HCEC 1CT (cell line): Measurements from ENCODE around the gene ARID2.

ENCODE experiments used
- DNase-seq: peaks from one replicate; pipeline ENCODE4 v3.0.0-alpha.2; 2017

Gene ARID2

DNA sequence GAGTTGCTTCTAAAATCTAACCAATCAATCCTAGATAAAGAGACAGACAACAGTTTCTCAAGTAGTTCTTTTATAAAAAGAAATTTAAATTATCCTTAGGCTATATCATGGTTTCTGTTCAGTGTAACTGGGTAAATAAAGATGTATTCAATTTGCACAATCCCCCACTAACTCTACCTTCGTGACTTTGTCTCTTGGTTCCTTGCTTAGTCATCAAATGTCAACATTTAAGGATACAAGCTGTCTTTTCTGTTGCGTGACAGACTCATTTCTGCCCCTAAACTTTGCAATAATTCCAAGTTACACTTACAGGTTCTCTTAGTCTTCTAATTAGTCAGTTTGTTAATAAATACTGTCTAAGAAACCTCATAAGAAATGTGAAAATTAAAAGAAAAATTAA, 210.3 kb downstream of the ARID2 start:
- DNase-seq = no peak

DNA sequence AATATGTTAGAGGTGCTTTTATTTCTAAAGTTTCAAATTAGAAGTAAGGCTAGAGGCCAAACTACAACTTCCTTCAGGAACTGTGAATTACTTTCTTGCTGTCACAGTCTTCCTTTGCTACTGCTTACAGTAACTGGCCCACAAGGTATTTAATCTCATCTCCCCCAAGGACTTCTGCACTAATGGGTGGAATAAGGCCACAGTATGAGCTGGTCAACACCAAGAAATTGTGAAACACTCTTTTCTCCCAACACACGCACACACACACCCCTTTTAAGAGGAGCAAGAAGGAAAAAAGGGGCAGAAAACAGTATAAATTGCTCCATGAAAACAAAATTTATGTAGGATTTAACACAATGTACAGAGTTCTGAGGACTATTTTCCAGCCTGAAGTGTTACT, 215.3 kb downstream of the ARID2 start:
- DNase-seq = no peak

DNA sequence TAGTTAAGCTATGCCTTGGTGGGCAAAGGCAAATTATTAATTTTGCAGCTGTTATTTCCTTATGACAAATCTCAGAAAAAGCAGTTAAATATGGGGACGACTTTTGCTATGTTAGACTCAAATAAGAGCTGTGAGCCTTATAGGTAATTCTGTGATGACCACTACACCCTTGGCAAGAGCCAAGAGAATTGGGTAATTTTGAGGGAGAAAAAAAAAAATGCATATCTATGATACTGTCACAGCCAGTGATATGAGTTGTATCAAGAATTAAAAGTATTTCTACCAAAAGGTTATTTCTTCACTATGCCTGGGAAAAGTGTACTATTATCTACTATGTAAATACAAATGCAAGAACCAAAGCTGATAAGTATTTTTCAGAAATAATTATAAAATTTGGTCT, 216.9 kb downstream of the ARID2 start:
- no peak for DNase-seq

DNA sequence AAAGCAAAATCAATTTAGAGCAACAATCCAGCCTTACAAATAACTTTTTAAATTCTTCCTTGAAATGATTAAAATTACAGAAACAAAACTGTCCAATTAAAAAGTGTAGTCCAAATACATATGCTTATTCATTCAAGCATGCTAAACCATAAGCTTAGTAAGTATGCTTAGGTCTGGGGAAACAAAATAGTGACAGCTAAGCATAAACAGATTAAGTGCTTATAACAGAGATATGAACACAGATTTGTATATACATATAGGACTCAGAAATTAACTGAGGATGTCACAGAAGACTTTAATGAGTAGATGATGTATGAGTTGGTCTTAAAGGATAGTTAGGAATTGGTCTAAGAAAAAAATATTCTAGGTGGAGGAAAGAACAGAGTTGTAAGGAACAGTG, 219.0 kb downstream of the ARID2 start:
- no peak for DNase-seq
